ENCODE results near the gene ZCRB1.
"Not testable (repeated sequence)": the region's sequence is repeated elsewhere in the genome, so short reads cannot be mapped to it uniquely, and the experiment has no call there.

DNA sequence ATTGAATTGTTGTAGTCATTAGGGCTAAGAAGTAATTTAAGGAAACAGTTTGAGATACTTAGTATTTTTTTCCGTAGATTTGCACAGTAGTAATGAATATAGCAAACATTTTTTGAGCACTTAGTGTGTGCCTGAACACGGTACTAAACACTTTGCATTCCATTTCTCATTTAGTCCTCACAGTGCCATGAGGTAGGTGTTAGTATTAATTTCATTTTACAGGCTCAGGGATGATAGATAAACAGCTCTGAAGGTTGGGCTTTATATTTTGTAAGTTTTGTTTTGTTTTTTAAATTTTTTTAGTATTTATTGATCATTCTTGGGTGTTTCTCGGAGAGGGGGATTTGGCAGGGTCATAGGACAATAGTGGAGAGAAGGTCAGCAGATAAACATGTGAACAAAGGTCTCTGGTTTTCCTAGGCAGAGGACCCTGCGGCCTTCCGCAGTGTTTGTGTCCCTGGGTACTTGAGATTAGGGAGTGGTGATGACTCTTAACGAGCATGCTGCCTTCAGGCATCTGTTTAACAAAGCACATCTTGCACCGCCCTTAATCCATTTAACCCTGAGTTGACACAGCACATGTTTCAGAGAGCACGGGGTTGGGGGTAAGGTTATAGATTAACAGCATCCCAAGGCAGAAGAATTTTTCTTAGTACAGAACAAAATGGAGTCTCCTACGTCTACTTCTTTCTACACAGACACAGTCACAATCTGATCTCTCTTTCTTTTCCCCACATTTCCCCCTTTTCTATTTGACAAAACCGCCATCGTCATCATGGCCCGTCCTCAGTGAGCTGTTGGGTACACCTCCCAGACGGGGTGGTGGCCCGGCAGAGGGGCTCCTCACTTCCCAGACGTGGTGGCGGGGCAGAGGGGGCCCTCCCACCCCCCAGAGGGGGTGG, 23.5 kb upstream of the ZCRB1 start:
- TF ChIP-seq, protein P1, sequence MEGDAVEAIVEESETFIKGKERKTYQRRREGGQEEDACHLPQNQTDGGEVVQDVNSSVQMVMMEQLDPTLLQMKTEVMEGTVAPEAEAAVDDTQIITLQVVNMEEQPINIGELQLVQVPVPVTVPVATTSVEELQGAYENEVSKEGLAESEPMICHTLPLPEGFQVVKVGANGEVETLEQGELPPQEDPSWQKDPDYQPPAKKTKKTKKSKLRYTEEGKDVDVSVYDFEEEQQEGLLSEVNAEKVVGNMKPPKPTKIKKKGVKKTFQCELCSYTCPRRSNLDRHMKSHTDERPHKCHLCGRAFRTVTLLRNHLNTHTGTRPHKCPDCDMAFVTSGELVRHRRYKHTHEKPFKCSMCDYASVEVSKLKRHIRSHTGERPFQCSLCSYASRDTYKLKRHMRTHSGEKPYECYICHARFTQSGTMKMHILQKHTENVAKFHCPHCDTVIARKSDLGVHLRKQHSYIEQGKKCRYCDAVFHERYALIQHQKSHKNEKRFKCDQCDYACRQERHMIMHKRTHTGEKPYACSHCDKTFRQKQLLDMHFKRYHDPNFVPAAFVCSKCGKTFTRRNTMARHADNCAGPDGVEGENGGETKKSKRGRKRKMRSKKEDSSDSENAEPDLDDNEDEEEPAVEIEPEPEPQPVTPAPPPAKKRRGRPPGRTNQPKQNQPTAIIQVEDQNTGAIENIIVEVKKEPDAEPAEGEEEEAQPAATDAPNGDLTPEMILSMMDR (conservative IDR thresholded peaks at IDR 0.05; ENCODE audit: low read depth, low read length): not testable (repeated sequence)
- not testable (repeated sequence) for TF ChIP-seq EZH2 (IDR thresholded peaks at IDR 0.05; ENCODE audit: low read length, unreplicated experiment)
